GM21423 (cell line): ENCODE data around the gene ESPNL.
"Not testable (repeated sequence)": the region's sequence is repeated elsewhere in the genome, so short reads cannot be mapped to it uniquely, and the experiment has no call there.

ENCODE experiments used
- ATAC-seq: cut with Tn5 transposase; IDR thresholded peaks from one replicate; pipeline ENCODE4 v1.9.1; 2021; ENCODE audit warnings: mild to moderate bottlenecking, moderate library complexity; ENCODE audit not compliant: unreplicated experiment

ESPNL gene

DNA sequence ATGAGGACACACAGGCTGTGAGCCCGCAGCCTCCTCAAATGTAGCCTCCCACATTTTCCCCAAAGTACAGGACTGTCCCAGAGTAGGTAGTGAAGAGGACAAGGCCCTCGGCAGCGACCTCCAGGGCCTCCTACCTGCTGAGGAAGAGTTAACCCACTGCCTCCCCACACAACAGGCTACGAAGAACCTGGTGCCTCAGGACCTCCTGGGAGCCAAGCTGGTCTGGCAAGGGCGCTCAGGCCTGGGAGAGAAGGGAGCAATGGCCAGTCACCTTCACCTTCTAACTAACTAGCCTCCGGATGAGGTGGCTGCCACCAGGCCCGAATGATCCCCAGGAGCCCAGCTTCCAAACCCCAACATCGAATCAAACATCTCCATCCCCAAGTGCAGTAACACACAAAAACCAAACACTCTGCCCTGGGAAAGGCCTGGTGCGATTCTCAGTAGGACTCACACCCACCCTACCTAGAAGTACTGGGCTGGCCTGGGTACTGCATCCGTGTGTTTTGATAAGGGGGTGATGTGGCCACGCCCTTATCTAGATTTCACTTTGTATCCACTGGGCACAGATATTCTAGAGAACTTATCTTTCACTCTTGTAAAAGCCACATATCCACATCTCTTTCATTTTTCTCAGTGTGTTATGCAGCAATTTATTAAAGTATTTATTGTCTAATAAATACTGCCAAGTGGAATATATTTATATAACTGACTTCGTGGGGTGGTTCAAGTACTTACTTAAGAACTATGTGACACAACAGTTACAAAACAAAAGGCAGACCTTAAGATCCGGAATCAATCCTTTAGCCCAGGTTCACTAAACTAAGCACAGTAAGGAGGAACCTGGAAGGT, 68.3 kb downstream of the ESPNL start:
- no peak for ATAC-seq

- no peak for ATAC-seq
Measured at GRCh38 chr2:238169048-238169707, 69.0 kb downstream of the ESPNL start.

- no peak for ATAC-seq
Measured at GRCh38 chr2:238169708-238170251, 69.6 kb downstream of the ESPNL start.

DNA sequence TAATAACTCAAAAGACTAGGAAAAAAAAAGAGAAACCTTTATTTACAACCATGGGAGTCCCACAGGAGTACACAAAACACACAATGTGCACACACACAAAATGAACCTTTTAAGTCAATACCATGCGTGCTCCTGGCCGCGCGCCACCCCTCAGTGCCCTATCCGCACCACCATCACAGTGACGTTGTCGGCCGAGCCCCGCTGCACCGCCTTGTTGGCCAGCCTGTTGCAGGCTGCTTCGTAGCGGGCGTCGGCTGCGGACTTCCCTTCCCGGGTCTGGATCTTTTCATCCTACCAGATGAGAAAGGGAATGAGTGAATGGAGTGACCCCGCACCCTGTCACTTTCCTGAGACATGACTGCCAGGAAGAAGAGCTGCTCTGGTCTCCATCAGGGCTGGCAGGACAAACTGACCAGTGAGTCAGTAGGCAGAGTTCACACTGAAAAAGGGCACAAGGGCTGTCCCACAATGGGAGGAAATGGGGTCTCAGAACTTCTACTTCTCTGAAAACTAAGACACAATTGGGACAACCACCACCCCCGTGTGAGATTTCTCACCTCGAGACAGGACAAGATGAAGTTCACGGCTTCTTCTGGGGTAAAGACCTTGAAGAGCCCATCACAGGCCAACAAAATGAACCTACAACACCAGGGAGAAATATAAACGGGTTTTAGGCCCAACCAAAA, 70.4 kb downstream of the ESPNL start:
- ATAC-seq = no peak

GRCh38 chr2:238171072-238171431, 70.9 kb downstream of the ESPNL start:
- not testable (repeated sequence) for ATAC-seq

DNA sequence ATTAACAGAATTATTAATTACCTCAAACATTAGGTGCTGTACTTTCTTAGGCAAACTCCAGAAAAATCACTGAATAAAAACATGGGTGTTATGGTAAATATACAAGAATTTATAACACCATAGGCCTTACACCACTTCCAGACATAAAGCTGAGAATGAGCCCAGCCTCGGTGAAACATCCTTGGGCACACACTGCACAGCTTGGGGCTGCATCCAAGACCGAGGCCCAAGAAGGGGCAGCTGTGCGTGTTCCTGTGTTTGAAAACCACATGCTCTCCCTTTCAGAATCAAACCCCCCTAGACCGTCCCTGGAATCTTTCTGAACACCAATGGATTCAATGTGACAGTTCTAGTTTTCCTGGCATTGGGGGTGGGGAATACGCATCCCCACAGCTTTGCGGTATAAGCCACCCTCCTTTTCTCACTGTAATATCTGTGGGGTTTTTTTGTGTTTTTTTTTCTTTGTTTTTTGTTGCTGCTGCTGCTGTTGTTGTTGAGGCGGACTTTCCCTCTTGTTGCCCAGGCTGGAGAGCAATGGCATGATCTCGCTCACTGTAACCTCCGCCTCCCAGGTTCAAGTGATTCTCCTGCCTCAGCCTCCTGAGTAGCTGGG, 71.5 kb downstream of the ESPNL start:
- no peak for ATAC-seq

- ATAC-seq = no peak
Measured at GRCh38 chr2:238172439-238172838, 72.3 kb downstream of the ESPNL start.

- ATAC-seq = no peak
Measured at GRCh38 chr2:238173692-238174091, 73.6 kb downstream of the ESPNL start.

- ATAC-seq = no peak
Measured at GRCh38 chr2:238174291-238174690, 74.2 kb downstream of the ESPNL start.

DNA sequence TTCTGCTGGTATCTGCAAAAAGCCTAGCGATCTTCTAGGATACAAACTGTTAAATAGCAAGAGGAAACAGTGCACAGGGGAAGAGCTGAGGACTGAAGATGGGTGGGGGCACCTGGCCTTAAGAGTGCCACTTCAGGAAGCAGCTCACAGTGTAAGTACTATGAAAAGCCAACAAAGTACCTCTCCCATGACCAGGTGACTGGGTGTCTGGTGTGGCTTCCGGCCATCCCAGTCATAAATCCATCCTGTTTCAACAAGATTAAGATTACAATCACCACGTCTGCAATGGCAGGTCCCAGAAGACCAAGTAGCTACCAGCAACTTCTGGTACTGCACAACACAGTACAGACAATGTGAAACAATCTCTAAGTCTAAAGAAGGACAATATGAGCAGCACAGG, 74.6 kb downstream of the ESPNL start:
- ATAC-seq = no peak

GRCh38 chr2:238176613-238177012, 76.5 kb downstream of the ESPNL start:
- no peak for ATAC-seq

GRCh38 chr2:238180554-238180953, 80.4 kb downstream of the ESPNL start:
- ATAC-seq = no peak

- ATAC-seq = no peak
Measured at GRCh38 chr2:238182362-238182761, 82.2 kb downstream of the ESPNL start.
